Activated gamma-delta T cell (primary cell): ENCODE measurements around the gene BOK.
"Not testable (repeated sequence)": the region's sequence is repeated elsewhere in the genome, so short reads cannot be mapped to it uniquely, and the experiment has no call there.

Experiments used
- DNase-seq: peaks from one replicate; lab custom pipeline; 2025; lab: John Stamatoyannopoulos, UW

The BOK gene

DNA sequence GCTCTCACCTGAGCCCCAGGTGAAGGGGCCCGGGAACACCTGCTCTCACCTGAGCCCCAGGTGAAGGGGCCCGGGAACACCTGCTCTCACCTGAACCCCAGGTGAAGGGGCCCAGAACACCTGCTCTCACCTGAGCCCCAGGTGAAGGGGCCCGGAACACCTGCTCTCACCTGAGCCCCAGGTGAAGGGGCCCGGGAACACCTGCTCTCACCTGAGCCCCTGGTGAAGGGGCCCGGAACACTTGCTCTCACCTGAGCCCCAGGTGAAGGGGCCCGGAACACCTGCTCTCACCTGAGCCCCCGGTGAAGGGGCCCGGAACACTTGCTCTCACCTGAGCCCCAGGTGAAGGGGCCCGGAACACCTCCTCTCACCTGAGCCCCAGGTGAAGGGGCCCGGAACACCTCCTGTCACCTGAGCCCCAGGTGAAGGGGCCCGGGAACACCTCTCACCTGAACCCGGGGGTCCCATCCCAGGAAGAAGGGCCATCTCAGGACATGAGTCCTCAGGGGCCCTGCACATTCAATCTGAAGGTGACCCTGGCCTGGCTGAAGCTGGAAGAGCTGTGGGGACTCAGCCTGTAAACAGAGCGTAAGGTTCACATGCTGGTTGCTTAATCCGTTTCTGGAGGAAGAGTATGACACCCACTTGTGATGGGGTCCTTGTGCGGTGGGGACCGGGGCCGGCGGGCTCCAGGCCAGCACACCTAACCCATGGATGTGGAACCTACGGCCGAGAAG lies 14.5 kb downstream of the BOK start:
- not testable (repeated sequence) for DNase-seq

DNA sequence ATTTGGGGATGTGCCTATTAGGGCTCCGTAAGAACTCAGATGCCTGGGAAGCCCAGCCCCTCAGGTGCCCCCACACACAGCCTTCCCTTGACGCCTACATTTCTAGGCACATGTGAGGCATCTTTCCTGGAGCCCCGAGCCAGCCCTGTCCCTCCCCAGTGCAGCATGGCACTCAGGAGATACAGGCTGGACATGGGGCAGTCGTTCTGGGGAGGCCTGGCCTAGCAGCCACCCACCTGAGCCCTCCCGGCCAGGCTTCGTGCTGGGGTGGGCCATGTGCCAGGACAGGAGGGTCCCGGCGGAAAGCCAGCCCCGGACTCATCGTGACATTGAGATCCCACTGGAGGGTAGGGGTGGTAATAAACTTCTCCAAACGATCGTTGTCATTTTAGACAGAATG lies 15.2 kb downstream of the BOK start:
- DNase-seq = no peak

DNA sequence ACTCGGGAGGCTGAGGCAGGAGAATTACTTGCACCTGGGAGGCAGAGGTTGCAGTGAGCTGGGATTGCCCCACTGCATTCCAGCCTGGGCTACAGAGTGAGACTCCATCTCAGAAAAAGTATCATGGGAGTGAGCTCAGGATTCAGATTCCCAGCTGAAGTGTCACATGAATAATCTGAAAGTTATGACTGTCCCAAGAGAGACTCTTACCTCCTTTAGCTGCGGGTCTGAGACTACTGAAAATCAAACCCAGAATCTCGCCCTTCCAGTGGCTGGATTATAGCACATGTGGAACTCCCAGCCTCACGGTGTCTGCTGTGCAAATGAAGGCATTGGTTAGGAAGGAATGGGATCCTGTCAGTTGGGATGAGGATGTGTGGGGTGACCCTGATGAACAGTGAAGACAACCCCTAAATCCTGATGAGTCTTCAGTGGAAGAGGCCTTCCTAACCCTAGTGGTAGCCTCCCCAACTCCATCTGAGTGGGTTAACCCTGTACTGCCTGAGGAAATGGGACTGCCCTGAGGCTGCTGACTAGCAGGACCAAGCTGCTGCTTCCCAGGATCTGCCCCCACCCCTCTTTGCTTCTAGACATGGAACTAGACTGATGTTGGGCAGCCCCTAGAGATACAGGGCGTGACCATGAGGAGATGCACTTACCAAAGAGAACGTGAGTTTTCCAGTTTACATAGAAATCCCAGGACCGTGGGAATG lies 16.5 kb downstream of the BOK start:
- no peak for DNase-seq

DNA sequence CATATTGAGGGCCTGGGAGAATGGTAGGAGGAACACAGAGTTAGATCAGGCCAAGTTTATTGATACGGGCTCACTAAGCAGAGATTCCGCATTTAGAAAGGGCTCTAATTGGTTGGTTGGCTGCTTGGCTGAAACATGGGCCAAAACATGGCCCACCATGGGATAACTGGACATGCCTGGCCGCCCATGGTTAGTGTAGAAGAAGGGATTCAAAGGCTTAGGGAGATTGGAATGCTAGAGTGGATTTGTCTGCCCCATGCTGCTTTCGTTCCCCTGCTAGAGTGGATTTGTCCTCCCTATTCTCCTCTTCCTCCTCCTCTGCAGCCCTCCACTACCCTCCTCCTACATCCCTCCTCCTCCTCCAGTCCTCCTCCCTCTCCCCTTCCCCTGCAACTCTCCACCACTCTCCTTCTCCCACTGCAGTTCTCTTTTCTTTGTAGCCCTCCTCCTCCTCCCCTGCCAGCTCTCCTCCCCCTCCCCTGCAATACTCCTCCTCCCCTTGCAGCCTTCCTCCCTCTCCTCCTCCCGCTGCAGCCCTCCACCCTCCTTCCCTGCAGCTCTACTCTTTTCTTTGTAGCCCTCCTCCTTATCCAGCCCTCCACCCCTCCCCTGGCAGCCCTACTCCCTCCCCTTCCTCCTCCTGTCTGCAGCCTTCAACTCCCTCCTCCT lies 17.2 kb downstream of the BOK start:
- no peak for DNase-seq

DNA sequence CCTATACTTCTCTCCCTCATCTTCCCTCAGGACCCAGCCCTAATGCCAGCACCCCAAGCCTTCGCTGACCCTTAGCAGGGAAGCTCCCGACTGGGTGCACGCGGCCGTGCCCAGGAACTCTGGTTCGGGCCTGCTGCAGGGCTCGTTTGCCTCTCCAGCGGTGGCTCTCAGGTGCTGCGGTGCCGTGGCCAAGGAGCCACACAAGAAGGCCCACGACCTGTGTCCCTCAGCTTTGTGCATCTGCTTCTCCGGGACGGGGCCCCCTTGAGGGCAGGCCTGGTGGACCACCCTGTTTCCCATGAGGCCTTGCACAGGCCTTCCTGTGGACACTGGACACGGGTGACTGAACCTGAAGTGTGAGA lies 17.7 kb downstream of the BOK start:
- no peak for DNase-seq

DNA sequence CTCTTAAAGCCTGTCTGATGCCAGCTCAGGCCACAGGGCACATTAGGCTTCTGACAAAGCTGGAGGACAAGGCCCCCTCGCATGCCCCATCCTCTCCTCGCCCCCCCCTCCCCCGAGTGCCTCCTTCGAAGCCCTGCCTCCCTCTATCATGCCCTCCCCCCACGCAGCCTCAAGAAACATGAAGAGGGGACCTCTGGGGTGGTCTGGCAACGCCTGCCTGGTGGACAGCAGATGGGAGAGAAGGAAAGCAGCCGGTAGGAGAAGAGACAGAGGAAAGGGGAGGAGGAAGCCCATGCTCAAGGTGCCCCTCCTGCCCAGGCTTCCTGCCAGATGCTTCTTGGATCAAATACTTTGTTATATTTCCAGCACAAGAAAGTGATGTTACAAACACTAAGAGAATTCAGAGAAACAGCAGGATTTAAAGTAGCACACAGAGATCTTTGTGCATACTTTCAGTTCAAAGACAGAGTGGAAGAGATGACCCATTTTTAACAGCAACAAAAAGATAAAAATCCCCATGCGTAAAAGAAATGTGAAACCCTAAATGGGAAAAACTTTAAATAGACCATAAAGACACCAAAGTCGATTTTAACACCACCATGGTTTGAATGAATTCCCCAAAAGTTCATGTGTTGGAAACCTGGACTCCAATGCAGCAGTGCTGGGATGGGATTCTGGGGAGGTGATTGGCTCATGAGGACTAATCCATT lies 19.0 kb downstream of the BOK start:
- DNase-seq = no peak

DNA sequence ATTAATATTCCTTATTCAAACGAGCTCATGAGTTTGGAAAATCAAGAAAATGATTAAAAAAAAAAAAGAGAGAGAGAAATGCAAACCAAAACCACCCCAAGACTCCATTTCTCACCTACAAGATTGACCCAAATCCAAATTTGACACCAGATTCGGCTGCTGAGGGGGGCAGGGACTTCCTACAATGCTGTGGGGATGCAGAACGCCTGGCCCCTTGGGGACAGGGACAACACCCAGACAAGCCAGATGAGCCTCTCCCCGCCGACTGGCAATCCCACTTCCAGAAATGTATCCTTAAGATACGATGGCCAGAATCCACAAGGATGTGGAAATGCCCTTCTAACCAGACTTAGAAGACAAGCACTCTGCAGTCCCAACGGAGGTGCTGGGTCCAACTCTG lies 20.7 kb downstream of the BOK start:
- no peak for DNase-seq

DNA sequence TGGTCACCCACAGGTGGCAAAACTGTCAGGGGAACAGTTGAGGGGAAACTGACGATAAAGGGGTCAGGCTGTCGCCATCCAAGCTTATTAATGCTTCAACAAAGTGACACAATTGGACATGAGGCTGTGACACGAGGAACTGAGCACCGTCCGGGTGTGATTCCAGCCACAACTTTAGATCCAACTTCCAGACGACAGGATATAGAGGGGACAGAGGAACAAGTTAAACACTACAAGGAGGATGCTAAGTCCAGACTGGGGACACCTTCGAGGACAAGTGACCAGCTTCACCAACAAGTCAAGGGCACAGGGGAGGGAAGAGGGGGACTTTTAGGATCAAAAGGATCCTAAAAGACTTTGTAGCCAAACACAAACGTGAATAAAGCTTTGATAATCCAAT lies 23.8 kb downstream of the BOK start:
- DNase-seq = no peak

DNA sequence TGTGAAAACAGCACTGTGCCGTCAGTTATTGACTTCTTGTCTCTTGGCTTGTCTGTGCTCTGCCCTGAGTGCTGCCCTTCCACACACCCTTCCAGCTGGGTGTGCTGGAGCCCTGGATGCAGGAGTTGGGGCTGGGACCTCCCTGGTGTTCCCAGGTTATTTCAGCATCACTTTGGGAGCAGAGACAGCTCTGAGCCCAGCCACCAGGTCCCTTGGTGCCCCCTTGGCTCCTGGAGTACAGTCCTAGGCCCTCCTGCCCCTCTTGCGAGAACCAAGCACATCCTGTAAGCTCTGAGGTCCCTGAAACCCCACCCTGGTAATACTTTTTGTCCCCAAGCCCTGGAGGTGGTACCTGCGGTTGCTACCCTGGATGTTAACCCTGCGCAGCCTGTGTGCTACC lies 24.3 kb downstream of the BOK start:
- DNase-seq = no peak

DNA sequence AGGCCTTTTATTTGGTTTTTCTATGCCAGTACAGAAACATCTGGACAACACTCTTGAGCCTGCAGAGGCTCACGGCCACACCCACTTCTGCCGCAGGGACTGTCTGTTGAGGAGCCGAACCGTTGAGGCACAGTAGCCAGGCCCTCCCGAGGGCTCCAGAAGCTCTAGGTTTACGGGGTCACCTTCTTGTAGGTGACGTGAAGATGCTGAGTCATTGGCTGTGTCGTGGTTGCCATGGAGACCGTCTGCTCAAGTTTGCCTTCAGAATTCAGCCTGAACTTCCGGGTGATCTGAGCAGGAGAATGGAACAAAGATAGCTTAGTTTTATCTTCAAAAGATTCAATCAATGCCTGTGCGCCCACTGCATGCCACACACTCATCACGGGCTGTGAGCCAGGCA lies 25.9 kb downstream of the BOK start:
- no peak for DNase-seq

DNA sequence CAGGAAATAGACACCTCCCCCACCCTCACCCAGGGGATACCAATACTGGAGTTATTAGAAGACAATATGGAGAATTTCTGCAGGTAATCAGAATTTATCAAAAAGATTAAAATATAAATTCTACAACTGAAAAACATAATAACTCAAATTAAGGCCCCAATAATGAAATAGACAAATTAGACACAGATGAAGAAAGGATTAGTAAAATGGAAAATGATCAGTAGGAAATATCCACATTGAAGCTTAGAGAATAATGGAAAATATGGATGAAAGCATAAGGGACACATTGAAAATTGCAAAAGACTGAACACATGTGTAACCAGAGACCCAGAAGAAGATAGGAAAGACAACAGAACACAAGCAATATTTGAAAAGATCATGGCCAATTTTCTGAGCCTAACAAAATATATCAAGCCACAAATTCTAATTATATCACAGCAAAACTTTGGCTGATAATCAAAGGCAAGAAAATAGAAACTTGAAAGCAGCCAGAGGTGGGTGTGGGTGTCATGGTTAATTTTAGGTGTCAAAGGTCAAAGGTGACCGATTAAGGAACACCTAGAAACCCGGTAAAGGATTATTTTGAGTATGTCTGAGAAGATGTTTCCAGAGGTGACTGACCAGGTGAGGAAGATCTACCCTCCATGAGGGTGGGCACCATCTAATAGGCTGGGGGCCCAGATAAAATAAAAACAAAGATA lies 28.2 kb downstream of the BOK start:
- DNase-seq = no peak

DNA sequence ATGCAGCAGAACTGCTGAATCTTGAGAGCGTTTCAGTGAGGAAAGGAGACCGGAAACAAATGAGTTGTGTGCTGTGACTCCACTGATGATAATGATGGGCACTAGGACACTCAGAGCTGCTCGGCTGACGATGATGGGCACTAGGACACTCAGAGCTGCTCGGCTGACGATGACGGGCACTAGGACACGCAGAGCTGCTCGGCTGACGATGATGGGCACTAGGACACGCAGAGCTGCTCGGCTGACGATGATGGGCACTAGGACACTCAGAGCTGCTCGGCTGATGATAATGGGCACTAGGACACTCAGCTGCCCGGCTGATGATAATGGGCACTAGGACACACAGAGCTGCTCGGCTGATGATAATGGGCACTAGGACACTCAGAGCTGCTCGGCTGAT lies 31.3 kb downstream of the BOK start:
- DNase-seq = not testable (repeated sequence)

DNA sequence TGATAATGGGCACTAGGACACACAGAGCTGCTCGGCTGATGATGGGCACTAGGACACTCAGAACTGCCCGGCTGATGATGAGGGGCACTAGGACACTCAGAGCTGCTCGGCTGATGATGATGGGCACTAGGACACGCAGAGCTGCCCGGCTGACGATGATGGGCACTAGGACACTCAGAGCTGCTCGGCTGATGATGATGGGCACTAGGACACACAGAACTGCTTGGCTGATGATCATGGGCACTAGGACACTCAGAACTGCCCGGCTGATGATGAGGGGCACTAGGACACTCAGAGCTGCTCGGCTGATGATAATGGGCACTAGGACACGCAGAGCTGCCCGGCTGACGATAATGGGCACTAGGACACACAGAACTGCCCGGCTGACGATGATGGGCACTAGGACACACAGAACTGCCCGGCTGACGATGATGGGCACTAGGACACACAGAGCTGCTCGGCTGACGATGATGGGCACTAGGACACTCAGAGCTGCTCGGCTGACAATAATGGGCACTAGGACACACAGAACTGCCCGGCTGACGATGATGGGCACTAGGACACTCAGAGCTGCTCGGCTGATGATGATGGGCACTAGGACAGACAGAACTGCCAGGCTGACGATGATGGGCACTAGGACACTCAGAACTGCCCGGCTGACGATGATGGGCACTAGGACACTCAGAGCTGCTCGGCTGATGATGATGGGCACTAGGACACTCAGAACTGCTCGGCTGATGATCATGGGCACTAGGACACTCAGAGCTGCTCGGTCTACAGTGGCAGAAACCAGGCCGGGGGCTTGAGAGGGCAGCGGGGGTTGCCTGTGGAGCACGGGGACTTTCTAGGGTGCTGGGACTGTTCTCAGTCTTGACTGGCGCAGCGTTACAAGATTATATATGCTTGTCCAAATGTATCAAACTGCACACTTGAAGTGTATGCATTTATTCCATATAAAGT lies 32.2 kb downstream of the BOK start:
- not testable (repeated sequence) for DNase-seq

DNA sequence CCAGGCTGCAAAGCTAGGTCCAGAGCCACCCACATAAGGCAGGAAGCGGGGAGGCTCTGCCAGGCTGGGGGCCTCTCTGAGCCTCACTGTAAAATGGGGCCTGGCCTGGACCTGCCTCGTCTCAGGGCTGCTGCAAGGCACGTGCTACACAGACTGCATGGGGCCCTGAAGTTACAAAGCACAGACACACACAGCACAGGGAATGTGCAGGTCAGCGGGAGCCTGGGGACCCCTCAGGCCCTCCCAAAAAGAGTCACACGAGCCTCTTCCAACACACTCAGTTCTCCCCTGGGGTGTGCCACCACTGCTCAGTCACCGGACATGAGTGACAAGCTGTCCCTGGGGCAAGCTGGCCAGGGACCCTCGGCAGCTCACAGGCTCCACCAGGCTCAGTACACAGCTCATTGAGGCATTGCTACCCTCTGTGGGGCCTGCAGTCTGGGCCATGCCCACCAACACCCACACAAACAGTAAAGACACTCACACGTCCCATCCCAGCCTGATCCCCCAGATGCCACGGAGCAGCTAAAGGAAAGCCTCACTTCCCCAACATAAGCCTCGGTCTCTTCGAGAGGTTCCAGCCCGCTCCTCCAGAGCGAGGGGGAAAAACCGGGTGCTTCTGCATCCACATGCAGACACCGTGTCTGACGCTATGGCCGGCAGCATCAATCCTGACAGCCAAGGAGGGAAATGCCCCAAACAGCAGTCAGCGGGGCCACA lies 33.7 kb downstream of the BOK start:
- DNase-seq = no peak

DNA sequence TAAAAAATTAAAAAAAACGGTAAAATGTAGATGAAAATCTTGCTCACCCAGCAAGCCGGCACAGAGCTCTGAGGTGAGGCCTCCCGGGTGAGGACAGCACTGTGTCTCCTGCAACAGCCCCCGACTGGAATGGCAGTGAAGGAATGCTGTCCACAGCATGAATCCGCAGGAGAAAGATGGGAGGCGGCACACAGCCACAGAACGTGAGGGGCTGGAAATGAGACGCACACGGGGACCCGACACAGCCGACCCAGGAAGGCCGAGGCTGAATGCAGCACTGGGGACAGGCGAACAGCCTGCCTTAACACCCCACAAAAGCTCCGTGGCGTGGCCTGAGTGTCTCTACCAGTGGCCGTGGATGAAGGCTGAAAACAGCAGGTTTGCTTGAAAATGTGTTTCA lies 34.7 kb downstream of the BOK start:
- DNase-seq = no peak

DNA sequence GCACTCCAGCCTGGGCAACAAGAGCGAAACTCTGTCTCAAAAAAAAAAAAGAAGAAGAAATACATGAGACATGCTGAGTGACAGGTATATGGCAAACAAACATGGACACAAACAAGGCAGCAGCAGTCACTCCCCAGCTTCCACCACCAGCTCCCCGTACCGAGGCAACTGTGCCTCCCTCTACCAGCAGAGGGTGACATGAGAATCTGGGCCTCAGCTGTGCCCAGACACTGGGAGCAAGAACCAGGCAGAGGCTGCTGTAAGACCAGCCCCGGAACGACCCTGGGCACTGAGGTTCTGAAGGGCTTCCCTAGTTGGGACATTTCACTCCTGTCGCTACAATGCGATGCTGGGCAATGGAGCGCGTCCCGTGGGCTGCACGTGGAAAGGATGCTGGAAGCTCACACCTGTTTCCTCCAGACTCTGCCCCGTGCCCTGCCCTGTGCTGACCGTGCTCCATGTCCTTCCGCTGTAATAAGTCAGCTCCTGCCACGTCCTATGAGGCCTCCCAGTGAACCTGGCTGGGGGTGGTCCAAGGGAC lies 37.1 kb downstream of the BOK start:
- DNase-seq = no peak

DNA sequence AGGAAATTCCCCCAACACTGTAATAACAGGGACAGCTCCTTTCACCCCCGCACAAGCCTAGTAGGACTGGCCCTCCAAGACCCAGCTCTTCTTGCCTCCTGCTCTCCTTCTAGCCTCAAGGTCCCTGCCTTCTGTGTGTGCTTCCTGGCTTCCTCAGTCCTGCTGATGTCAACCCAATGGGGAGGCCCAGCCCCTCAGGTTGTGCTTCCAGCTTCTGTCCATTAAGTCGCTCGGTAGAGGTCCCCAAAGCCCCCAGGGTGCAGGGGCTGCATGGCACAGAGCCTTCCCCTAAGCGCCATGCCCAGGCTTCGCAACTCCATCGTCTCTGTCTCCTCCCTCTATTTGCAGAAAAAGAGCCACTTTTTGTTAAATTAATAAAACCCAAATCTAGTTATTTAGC lies 39.0 kb downstream of the BOK start:
- DNase-seq = no peak

DNA sequence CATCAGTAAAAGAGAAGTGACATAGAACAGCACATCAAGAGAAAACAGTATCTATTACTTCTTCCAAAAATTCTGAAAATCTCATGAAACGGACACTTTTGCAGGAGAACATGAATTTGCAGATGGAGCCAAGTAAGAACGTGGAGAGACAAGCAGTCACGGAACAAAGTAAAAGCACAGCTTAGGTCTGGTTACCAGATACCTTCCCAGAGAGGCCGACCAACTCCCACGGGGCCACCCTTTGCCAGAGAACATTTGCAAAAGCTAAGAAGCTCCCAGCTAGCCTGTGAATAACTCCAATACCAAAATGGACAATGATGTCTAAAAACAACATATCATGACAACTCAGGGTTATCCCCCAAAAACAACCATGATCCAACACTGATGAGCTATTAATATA lies 39.5 kb downstream of the BOK start:
- no peak for DNase-seq

DNA sequence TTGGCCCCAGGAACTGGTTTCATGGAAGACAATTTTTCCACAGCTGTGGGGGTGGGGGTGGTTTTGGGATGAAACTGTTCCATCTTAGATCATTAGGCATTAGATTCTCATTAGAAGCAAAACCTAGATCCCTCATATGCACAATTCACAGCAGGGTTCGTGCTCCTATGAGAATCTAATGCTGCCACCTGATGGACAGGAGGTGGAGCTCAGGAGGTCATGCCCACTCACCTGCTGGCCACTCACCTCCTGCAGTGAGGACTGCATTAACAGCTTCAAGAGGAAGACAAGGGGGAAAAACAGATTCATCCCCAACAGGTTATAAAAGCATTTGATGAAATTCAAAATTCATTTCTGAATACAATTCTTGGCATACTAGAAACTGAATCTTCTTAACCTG lies 39.9 kb downstream of the BOK start:
- DNase-seq = no peak

DNA sequence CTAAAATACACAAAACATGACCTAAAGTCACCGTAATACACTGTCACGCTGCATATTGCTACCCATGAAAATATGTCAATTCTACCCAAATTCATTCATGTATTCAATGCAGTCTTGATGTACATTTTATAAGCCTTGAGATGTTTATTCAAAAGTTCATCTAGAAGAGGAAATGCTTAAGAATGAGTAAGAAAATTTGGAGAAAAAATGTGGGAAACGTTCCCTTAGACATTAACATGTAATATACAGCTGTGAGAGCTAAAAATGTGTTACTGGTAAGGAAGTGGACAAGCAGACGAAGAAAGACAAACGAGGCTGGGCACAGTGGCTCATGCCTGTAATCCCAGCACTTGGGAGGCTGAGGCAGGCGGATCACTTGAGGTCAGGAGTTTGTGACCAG lies 41.1 kb downstream of the BOK start:
- DNase-seq = no peak
